ENCODE measurements around the gene DUS1L. TPM values are rescaled to one million over a fixed set of nuclear protein-coding genes. Genes with fewer than 3 reads are reported as not detected.

The DUS1L gene
- total RNA-seq, 4 donors from 2014 or later, result 65.8 to 113 (median 89.8) TPM

DNA sequence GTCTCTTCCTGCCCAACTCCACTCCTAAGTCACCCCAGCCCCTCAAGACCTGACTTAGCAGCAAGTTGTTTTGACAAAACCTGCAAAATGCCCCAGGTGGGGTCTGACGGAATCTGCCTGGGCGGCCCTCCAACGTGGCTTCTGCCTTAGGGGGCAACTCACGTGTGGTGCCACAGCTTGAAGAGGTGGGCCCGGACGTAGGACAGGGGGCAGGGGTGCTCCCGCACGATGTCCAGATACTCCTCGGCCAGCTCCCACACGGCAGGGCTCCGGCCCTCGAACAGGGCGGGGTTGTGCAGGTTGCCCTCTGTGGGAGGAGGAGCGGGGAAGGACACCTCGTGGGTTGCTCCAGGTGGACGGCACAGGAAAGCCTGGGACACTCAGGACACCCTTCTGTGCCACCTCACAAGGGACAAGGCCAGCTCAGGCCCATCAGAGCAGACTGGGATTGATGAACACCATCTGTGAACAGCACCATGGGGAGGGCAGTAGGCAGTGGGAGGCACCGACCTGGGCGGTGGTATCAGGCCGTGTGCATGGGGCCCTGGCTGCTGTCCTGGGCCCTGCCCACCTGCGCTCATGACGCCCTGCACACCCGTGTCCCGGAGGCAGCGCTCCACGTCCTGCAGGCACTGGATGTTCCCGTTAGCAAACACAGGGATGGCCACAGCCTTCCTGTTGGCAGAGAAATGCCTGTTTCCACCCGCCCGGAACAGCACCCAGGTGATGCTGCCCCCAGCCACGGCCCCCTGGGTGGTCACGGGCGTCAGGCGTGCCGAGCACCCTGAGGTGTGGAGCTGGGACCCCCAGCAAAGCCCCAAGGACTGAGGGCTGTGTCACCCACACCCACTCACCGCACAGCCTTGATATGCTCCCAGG lies 4.3 kb downstream of the DUS1L start:
- intact Hi-C loops (cut with DNase I; ENCODE audit: low total_unique reads), result no loop called here
- WGBS, 2 donors, result 82 to 87% methylated on average over 21 to 27 of the region's 34 CpGs
- DNase-seq (ENCODE audit: low spot score in 2 of 2), result no peak
- H3K4me3 ChIP-seq (ENCODE audit: low read depth, poor library complexity, severe bottlenecking), result no peak overlapping the region
- TF ChIP-seq, protein P1, sequence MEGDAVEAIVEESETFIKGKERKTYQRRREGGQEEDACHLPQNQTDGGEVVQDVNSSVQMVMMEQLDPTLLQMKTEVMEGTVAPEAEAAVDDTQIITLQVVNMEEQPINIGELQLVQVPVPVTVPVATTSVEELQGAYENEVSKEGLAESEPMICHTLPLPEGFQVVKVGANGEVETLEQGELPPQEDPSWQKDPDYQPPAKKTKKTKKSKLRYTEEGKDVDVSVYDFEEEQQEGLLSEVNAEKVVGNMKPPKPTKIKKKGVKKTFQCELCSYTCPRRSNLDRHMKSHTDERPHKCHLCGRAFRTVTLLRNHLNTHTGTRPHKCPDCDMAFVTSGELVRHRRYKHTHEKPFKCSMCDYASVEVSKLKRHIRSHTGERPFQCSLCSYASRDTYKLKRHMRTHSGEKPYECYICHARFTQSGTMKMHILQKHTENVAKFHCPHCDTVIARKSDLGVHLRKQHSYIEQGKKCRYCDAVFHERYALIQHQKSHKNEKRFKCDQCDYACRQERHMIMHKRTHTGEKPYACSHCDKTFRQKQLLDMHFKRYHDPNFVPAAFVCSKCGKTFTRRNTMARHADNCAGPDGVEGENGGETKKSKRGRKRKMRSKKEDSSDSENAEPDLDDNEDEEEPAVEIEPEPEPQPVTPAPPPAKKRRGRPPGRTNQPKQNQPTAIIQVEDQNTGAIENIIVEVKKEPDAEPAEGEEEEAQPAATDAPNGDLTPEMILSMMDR (IDR thresholded peaks at IDR 0.05), result no peak
- no peak for TF ChIP-seq POLR2A (IDR thresholded peaks at IDR 0.05)

DNA sequence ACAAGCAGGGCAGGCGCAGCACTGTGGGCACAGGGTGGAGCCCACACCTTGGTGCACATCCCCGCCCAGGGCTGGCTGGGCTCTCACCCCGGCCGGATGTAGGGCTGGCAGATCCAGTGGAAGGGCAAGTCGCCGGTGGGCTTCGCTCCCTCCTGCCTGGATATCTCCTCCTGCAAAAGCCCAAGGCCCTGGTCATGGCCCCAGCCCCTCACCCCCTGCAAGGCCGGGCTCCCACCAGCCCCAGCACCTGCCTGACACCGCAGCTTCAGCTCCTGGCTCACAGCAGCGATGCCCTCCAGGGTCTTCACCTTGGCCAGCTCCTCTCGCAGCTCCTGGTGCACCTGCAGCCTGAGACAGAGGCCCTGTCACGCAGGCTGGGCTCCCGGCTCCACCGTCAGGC lies 5.0 kb downstream of the DUS1L start:
- intact Hi-C loops (cut with DNase I; ENCODE audit: low total_unique reads), result no loop called here
- no peak for DNase-seq (ENCODE audit: low spot score in 2 of 2)
- H3K4me3 ChIP-seq (ENCODE audit: low read depth, poor library complexity, severe bottlenecking), result no peak overlapping the region
- 92 to 93% methylated on average over 3 to 14 of the region's 14 CpGs for WGBS, 2 donors
- TF ChIP-seq, protein P1 (IDR thresholded peaks at IDR 0.05), result no peak
- TF ChIP-seq POLR2A (IDR thresholded peaks at IDR 0.05), result no peak

DNA sequence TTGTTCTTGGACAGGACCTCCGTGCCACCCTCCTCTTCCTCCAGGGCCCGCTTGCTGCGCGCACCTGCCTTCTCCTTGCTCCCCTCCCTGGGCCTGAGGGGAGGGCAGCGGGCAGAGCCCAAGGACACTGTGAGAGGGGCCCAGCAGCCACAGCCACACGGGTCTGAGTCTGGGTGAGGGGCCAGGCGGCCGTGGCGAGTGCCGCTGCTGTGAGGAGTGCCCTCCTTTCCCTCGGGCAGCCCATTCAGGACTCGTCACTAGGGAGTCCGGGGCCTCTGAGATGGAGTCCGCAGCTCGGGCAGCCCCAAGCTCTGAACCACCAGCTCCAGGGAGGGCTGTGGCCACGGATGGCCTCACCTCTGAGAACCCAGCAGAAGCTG lies 5.6 kb downstream of the DUS1L start:
- DNase-seq (ENCODE audit: low spot score in 2 of 2), result no peak
- WGBS, 2 donors, result 81 to 82% methylated on average over 16 of the region's 16 CpGs
- no peak overlapping the region for H3K4me3 ChIP-seq (ENCODE audit: low read depth, poor library complexity, severe bottlenecking)
- TF ChIP-seq, protein P1 (IDR thresholded peaks at IDR 0.05), result no peak
- TF ChIP-seq POLR2A (IDR thresholded peaks at IDR 0.05), result no peak
- intact Hi-C loops (cut with DNase I; ENCODE audit: low total_unique reads), result no loop called here

GRCh38 chr17:82059272-82060000 lies 6.2 kb downstream of the DUS1L start:
- WGBS, 2 donors, result 72 to 79% methylated on average over 13 to 17 of the region's 19 CpGs
- intact Hi-C loops (cut with DNase I; ENCODE audit: low total_unique reads), result no loop called here
- H3K4me3 ChIP-seq (ENCODE audit: low read depth, poor library complexity, severe bottlenecking), result no peak overlapping the region
- TF ChIP-seq, protein P1 (IDR thresholded peaks at IDR 0.05), result no peak
- no peak for TF ChIP-seq POLR2A (IDR thresholded peaks at IDR 0.05)
- DNase-seq (ENCODE audit: low spot score in 2 of 2), result no peak

- DNase-seq (ENCODE audit: low spot score in 2 of 2), result no peak
- intact Hi-C loops (cut with DNase I; ENCODE audit: low total_unique reads), result no loop called here
- H3K4me3 ChIP-seq (ENCODE audit: low read depth, poor library complexity, severe bottlenecking), result no peak overlapping the region
- 81 to 86% methylated on average over 10 of the region's 10 CpGs for WGBS, 2 donors
- TF ChIP-seq, protein P1 (IDR thresholded peaks at IDR 0.05), result no peak
- no peak for TF ChIP-seq POLR2A (IDR thresholded peaks at IDR 0.05)
Observed at GRCh38 chr17:82058855-82059249, 6.8 kb downstream of the DUS1L start.
